HuH-7 (cell line): ENCODE measurements around the gene MICU2.
A peak's percentile ranks its signal among the peaks of the same experiment; 100 is the strongest.
"Not testable (repeated sequence)": the region's sequence is repeated elsewhere in the genome, so short reads cannot be mapped to it uniquely, and the experiment has no call there.

Experiments used
- DNase-seq: peaks from one replicate; pipeline ENCODE4 v3.0.0; 2011; ENCODE audit warnings: low spot score

MICU2 gene

DNA sequence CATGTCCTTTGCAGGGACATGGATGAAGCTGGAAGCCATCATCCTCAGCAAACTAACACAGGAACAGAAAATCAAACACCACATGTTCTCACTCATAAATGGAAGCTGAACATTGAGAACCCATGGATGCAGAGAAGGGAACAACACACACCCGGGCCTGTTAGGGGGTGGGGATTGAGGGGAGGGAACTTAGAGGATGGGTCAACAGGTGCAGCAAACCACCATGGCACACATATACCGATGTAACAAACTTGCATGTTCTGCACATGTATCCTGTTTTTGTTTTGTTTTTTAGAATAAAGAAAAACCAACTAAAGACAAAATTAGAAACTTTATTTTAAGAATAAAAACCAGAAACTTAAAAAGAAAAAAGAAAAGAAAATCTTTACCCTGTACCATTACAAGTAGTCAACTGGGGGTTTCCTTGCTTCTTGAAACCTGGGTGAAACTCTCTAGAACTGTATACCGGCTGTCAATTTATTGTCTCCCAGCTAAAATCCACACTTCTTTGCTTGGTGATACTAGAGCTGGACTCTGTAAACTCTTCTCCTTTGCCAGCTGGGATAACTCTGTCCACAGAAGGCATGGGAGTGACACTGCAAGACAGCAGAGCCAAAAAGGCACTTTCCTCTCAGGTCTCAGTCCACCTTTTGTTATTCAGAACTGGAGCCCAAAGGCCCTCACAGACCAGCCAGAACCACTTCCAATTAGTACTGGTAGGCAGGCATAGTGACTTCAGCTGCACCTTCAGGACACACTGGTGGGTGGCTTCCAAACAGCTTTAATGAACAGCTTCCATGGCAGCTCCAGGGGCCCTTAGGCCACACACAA is 9.0 kb downstream of the MICU2 start:
- DNase-seq, result no peak

DNA sequence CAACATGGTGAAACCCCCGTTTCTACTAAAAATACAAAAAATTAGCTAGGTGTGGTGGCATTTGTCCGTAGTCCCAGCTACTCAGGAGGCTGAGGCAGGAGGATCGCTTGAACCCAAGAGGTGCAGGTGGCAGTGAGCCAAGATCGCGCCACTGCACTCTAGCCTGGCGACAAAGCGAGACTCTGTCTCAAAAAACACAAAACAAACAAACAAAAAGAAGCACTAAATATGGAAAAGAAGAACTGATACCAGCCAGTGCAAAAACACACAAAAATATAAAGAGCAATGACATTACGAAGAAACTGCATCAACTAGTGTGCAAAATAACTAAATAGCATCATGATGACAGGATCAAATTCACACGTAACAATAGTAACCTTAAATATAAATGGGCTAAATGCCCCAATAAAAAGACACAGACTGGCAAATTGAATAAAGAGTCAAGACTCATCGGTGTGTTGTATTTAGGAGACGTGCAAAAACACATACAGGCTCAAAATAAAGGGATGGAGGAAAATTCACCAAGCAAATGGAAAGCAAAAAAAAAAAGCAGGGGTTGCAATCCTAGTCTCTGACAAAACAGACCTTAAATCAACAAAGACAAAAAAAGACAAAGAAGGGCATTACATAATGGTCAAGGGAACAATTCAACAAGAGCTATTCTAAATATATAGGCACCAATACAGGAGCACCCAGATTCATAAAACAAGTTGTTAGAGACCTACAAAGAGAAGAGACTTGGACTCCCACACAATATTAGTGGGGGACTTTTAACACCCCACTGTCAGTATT is 13.1 kb downstream of the MICU2 start:
- DNase-seq, result not testable (repeated sequence)

DNA sequence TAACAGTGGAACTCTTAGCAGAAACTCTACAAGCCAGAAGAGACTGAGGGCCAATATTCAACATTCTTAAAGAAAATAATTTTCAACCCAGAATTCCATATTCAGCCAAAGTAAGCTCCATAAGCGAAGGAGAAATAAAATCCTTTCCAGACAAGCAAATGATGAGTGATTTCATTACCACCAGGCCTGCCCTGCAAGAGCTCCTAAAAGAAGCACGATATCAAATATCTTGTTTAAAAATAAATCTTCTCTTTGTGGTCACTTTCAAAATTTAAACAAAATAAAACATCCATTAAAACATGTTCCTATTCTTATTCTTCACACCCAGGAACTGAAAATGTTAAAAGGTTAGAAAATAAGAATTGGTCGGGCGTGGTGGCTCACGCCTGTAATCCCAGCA is 13.7 kb downstream of the MICU2 start:
- no peak for DNase-seq

DNA sequence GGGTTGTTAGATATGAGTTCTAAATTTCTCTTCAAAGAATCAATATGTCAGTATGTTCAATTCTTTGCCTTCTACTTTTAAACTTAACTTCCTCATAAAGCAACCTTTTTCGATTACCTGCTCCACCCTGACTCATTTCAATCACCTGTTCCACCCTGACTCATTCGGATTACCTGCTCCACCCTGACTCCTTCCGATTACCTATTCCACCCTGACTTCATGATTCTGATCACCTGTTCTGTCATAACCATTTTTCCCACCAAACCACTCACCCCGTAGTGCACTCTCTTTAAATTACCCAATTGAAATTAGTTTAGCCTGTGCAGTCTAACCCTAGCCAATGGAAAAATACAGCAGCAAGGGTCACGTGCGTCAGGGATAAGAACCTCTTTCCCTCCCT is 14.5 kb downstream of the MICU2 start:
- not testable (repeated sequence) for DNase-seq

DNA sequence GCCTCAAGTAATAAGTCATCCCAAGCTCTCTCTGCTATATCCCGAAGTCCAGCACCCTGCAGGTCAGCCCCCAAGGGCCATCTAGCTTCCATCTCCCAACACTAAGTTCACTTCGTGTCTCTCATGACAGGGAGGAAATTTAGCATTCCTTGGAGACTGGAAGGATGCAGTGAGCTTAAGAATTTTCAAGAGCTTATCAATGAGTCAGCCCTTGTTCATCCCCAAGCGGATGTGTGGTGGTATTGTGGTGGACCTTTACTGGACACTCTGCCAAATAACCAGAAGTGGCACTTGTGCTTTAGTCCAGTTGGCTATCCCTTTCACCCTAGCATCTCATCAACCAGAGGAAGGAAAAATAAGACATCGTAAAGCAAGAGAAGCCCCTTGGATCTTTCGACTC is 15.6 kb downstream of the MICU2 start:
- not testable (repeated sequence) for DNase-seq

DNA sequence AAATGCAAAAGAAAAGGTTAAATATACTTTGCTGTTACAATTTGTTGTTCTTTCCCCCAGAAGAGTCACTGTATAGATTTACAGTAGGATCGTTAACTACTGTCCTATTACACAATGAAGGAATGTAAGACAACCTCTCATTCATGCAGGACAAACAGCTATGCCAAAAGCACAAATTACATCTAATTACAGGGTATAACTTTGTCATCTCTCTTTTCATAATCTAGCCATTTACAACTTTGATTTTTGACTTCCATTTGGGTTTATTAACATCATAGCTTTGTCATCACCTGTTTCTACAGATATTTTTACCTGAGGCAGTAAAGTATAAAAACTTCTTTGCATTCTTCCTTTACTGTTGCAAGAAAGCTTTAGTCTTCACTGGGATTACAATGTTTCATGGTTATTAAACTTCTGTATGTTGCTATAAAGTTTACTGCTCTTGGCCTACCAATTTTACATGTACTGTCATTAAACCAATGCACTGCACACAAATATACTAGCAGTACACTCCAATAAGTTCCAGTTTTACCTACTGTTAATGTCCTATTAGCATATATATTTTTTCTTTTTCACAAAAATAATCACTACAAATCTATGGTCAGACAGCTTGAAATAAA is 18.9 kb downstream of the MICU2 start:
- no peak for DNase-seq

DNA sequence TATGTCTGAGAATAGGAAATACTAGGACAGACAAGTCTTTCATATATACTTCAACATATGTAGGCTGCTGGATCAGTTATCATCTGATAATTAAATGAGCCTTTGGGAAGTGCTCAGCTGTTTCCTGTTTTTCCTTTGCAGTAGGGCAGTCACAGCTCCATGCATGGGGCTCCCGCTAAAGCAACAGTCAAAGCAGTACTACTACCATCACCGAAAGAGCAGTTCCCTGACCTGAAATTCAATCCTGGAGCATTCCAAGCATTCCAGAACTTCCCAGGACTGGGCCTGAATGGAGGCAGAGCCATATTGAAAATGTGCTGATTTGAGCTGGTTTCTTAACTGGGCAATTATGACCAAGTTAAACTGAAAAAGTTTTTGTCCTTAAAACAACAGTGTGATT is 20.5 kb downstream of the MICU2 start:
- no peak for DNase-seq

DNA sequence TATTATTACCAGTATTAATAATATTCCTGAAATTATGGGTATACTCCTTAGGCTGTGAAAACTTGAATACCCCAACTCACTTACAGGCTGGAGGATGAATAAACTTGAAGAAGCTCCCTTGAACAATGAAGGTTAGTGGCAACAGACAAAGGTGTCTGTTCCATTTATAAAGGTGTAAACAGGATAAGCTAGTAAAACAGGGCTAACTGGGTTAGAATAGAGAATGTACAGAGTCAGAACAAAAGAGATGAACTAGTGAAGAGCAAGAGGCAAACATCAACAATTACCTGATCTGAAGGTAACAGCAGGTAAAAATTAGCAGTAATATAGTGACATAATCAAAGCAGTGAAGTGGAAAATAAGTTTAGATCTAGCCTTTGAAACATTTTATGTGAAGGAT is 23.2 kb downstream of the MICU2 start:
- no peak for DNase-seq

DNA sequence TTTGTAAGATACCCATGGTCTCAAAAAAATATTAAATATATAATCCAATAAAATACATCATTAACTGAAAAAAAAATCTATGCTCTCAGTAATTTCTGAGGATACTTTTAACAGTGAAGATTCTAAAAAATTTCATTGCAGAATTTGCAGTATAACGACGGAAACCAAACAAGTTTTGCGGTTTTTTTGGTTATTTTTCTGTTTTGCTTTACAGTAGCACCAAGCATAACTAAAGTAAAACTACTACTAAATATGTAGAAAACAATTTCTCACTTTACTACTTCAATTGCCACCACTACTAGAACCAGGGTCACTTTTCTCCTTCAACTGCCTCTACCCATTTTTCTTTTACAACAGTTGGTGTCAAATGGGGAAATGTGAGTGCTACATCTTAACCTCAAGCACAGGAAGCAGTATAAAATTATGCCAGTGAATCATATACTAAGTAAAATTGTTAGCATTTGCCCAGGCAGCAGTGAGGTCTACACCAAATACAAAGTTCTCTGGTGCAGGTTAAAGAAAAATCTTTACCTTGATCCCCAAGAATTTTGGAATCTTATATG is 24.1 kb downstream of the MICU2 start:
- no peak for DNase-seq

DNA sequence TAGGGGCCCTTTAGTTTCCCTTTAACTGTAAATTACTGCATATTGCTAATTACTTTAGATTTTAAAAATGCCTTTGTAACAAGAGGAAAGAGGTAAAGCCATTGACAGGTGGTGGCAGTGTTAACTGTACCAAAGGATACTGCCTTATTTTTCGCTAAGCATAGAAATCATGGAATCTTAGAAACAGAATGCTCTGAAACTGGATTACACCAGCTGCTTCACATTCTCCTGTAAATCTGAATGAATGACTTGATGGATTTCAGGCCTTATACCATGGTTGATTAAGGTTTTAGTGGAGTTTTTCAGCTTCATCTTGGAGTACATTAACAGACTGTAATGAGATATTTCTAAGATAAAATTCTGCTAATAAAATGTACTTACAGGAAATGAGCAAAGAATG is 25.2 kb downstream of the MICU2 start:
- DNase-seq, result no peak

DNA sequence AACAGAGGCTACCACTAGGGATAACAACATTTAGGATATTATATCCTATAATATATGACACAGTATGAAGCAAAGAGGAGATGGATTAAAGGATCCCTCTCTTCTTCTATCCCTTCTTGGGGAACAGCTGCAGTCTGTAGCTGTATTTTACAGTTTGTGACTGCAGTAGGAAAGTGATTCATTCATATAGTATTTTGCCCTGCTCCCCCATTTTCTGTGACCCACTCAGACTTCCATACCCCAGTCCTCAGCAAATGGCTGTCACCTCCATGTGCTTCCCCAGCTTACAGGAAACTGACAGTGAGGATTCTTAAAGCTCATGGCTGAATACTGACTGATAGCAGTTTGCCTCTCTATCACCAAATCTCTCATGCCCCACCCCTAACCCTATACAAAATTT is 27.5 kb downstream of the MICU2 start:
- no peak for DNase-seq

DNA sequence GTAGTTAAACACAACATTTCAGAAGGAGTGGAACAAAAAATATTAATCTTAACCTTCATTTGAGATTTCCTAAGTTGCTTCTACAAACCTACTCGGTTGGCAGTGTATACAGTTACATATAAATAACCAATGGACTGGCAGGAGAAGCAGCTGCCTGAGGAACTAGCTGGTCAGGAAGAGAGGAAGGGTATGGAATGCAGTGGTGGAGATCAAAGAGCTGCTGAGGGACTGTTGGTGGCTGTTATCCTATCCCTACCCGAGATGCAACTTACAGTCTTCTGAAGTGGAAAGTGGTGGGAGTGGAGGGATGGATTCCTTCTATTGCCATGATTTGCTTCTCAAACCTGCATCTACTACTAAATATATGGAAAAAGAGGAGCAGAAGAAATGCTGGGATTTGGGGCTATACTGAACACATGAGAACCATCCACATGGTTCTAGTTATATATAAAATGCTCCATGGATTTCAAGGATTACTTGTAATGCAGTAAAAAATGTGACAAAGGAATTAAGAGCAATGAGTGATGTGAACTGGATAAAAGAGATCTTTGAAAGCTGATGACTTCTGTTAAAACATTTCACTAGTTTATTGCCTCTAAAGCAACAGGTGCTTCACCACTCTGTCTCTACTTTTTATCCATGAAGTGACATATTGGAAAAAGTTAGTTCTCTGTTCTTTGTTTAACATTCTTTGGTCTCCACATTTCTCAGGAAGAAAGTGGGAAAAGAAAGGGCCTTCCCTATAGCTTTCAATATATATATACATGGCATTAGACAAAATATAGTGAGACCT is 29.9 kb downstream of the MICU2 start:
- no peak for DNase-seq

DNA sequence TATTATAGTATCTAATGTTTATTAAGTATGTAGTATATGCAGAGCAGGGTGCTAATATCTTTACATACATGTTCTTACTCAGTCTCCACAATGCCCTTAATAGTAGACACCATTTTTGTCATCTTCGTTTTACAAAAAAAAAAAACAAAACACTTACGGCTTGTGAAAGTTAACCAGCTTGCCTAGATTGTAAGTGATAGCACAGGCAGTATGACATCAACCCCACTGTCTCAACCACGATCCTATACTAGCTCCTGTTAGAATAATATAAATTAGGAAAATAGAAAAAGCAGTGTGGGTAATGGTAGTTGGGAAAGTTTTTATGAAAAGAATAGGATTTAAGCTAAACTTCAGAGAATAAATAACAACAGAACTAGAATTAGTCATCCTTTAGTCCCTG is 34.3 kb downstream of the MICU2 start:
- DNase-seq, result no peak

DNA sequence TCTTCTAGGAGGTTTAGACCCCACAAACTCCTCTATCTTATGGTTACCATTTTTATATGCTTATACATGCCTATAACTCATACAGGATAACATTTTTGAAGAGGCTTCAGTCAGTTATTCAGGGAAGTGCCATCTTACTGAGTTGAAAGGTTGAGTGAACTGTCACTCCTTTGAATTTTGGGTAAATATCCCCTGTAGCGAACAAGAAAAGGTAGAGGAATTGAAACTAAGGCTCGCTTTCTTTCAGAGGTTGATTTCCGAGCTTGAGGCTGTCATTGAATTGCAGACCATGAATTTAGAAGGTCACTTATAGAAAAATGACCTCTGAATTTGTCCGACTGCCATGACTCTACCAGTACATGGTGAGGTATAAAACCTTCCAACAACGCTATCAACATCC is 35.1 kb downstream of the MICU2 start:
- no peak for DNase-seq

DNA sequence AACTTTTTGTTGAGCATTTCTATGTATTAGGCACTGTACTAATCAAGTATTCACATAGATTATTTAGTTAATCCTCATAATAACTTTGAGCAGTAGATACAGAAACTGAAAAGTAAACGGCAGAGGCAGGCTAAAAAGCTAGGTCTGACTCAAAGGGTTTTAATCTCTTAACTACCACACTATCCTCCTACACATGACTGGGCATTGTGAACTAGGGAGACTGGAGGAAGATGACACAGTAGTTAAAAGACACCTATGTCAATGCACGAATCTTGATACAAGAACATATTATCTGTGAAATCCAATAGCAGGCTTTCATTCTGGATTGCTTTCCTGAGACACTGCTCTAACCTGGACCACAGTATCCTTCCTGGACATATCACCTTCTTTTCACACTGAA is 36.3 kb downstream of the MICU2 start:
- no peak for DNase-seq

DNA sequence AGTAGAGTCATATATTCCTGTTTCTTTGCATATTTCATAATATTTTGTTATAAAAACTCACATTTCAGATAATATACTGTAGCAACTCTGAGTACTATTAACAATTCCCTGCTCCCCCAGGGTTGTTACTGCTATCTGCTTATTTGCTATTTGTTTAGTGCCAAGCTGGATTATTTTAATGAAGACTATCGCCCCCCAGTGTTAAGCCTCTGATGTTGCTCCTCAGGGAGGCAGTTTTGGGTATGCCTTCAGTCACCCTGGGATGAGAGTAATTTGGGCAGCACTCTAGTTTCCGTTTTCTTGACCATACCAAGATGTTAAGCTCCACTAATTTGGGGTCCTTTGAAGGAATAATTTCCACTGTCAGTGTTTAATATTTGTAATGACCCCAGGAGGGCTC is 46.0 kb downstream of the MICU2 start:
- peak; percentile 12 for DNase-seq

DNA sequence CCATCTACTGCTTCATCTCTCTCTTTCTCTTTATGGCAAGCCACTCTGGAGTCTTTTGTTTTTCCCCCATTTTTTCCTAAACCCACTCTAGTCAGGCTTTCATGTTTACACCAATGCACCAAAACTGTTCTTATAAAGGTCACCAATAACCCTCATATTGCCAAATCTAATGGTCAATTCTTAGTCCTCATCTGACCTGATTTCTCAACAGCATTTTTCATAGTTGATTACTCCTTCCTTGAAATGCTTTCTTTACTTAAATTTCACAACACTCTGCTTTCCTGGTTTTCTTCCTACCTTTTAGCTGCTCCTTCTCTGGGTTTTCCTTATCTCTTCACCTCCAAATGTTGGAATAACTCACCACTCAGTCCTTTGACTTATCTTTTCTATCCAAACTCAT is 47.9 kb downstream of the MICU2 start:
- no peak for DNase-seq

DNA sequence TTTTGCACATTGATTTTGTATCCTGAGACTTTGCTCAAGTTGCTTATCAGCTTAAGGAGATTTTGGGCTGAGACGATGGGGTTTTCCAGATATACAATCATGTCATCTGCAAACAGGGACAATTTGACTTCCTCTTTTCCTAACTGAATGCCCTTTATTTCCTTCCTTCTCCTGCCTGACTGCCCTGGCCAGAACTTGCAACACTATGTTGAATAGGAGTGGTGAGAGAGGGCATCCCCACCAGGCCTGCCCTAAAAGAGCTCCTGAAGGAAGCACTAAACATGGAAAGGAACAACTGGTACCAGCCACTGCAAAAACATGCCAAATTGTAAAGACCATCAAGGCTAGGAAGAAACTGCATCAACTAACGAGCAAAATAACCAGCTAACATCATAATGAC is 50.7 kb downstream of the MICU2 start:
- not testable (repeated sequence) for DNase-seq

DNA sequence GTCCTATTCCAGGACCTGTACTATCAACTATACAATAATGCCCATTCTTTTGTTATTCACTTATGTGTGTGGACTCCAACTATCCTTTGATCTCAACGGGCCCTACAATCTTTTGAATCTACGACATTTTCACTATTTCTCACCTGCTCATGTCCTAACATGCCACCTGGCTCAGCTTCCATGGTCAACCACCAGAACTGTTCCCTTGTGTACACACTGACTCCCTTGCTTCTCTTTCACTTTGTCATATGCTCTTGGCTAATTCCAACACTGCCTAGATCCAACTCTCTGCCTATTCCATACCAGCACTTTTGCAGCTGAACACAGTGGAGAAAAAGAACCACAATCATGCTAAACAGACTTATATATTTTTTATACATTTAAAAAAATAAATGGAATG is 53.1 kb downstream of the MICU2 start:
- no peak for DNase-seq

DNA sequence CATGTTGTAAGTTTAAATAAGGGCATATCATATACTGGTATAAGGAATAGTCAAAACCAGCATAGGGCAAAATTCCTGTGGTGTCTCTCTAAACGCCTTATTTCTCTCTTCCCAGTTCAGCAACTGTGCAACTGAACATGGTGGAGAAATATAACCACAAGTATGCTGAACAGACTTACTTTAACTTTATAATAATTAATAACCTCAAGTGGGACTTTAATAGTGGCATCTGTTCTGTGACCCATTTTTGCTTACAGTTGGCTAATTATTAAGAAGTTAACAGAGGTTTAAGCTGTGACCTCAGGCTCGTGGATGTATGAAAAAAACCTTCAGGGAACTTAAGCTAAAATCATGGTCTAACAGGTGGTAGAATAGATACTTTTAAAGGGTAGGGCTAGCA is 54.3 kb downstream of the MICU2 start:
- DNase-seq, result no peak

DNA sequence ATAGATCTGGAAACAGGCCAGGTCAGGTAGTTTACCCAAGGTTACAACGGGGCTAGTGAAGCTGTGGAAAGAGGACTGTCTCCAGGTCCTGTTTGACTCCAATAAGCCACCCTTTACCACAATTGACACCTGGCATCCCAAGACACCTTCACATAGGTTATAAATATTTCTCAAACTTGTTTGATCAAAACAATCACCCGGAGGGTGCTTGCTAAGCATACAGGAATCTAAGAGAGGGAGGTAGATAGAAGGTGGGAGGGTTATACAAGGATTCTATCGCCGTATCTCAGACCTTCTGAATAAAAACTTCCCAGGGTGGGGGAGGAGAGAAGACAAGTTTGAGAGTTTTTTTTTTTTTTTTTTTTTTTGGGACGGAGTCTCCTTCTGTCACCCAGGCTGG is 55.4 kb downstream of the MICU2 start:
- DNase-seq, result no peak

DNA sequence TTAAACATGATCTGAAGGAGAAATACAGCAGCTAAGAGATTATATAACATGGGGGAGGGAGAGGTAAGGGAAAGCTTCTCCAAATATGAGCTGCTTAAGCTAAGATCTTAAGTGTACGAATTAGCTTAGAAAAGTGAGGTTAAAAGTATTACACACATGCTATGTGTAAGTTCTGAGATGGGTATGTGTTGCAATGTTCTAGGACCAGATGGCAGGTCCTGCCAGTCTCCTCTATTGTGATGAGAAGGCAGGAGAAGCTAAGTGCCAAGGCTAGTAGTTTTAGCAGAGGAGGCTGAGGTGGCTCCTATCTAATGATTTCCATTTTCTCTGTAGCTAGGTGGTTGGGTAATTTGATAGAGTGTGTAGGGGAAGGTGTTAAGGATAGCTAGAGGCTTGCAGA is 57.6 kb downstream of the MICU2 start:
- DNase-seq, result no peak
